Activated naive CD8-positive, alpha-beta T cell treated with anti-CD3 and anti-CD28 coated beads for 36 hours (primary cell): ENCODE results near the gene ACSBG1. TPM values are rescaled to one million over a fixed set of nuclear protein-coding genes. Genes with fewer than 3 reads are reported as not detected.
"Not testable (repeated sequence)": the region's sequence is repeated elsewhere in the genome, so short reads cannot be mapped to it uniquely, and the experiment has no call there.

Experiments
- DNase-seq: peaks from one replicate; pipeline ENCODE4 v3.0.0; 2021
- H3K27ac Mint-ChIP-seq: one replicate; pipeline ENCODE4 v1.8.0; 2022; ENCODE audit warnings: mild to moderate bottlenecking, moderate library complexity, mixed read lengths
- H3K27me3 Mint-ChIP-seq: one replicate; pipeline ENCODE4 v1.8.0; 2022; ENCODE audit warnings: mild to moderate bottlenecking, mixed read lengths
- H3K36me3 Mint-ChIP-seq: one replicate; pipeline ENCODE4 v1.8.0; 2021; ENCODE audit warnings: mild to moderate bottlenecking, mixed read lengths
- H3K4me1 Mint-ChIP-seq: one replicate; pipeline ENCODE4 v1.8.0; 2021; ENCODE audit warnings: mixed read lengths
- H3K4me3 Mint-ChIP-seq: one replicate; pipeline ENCODE4 v1.8.0; 2022; ENCODE audit warnings: mild to moderate bottlenecking, moderate library complexity, mixed read lengths
- H3K9me3 Mint-ChIP-seq: one replicate; pipeline ENCODE4 v1.8.0; 2022; ENCODE audit warnings: mixed read lengths
- total RNA-seq, 2 experiments: library from RNA; stranded (reverse); gene quantifications; one replicate each; pipeline ENCODE4 v1.2.3, GENCODE V29; 2021

The ACSBG1 gene
- total RNA-seq, 2 experiments from 2014 or later = 0.24 TPM; not detected in 1

GRCh38 chr15:78263351-78263781, 29.0 kb upstream of the ACSBG1 start:
- H3K4me1 Mint-ChIP-seq = peaks cover 30% of the 10 kb centered on the region
- DNase-seq = no peak
- H3K27ac Mint-ChIP-seq = peak overlapping the region; percentile 72
- H3K36me3 Mint-ChIP-seq = peaks cover 15% of the 10 kb centered on the region
- H3K9me3 Mint-ChIP-seq = no peaks in the 10 kb centered on the region
- peak overlapping the region; percentile 37 for H3K4me3 Mint-ChIP-seq
- no peaks in the 10 kb centered on the region for H3K27me3 Mint-ChIP-seq

GRCh38 chr15:78261062-78261461, 26.7 kb upstream of the ACSBG1 start:
- DNase-seq = no peak
- Mint-ChIP-seq H3K27me3 (no peaks in the 10 kb centered on the region), H3K36me3 (peaks cover 8% of the 10 kb centered on the region), H3K4me3 (no peak overlapping the region), H3K27ac (no peak overlapping the region), H3K4me1 (peaks cover 11% of the 10 kb centered on the region), H3K9me3 (no peaks in the 10 kb centered on the region)

DNA sequence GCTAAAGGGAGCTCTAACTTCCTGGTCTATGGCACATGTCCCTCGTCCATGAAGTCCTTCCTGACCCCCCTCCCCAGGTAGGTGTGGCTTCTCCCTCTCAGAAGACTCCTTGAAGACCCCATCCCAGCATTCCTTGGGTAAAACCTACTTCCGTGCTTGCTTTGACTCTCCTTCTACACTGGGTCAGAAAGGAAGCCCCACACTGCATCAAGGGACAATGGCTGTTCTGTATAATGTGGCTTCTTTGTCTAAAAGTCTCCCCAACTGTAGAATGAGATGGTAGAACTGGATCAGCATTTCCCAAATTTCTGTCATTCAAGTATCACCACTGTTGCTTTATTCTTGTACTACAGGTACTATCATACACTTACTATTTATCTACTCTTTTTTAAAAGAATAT, 26.1 kb upstream of the ACSBG1 start:
- H3K4me1 Mint-ChIP-seq = peaks cover 5% of the 10 kb centered on the region
- H3K9me3 Mint-ChIP-seq = no peaks in the 10 kb centered on the region
- peaks cover 3% of the 10 kb centered on the region for H3K36me3 Mint-ChIP-seq
- no peak overlapping the region for H3K27ac Mint-ChIP-seq
- no peak overlapping the region for H3K4me3 Mint-ChIP-seq
- H3K27me3 Mint-ChIP-seq = no peaks in the 10 kb centered on the region
- no peak for DNase-seq

DNA sequence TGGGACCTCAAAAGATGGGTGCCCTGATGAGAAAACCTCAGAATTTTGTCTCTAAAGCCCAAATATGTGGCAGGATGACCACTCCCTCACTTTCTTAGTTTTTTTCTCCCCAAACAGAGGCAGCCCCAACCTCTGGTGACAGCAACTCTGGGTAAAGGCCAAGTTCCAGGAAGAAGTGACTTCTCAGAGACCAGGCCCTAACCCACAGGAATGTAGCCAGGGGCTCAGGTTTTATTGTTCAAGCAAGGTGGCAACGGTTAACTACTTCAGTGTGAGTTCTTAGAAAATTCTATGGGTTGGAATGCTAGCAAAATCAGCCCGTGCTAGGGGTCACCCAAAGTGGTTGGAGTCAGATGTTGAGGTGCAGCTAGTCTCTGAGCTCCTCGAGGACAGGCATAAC, 24.9 kb upstream of the ACSBG1 start:
- no peaks in the 10 kb centered on the region for H3K27me3 Mint-ChIP-seq
- no peaks in the 10 kb centered on the region for H3K36me3 Mint-ChIP-seq
- no peak overlapping the region for H3K4me3 Mint-ChIP-seq
- no peaks in the 10 kb centered on the region for H3K4me1 Mint-ChIP-seq
- DNase-seq = no peak
- H3K27ac Mint-ChIP-seq = no peak overlapping the region
- H3K9me3 Mint-ChIP-seq = no peaks in the 10 kb centered on the region

GRCh38 chr15:78257681-78258080, 23.3 kb upstream of the ACSBG1 start:
- no peaks in the 10 kb centered on the region for H3K27me3 Mint-ChIP-seq
- H3K4me3 Mint-ChIP-seq = no peak overlapping the region
- H3K27ac Mint-ChIP-seq = no peak overlapping the region
- no peaks in the 10 kb centered on the region for H3K36me3 Mint-ChIP-seq
- no peaks in the 10 kb centered on the region for H3K4me1 Mint-ChIP-seq
- no peaks in the 10 kb centered on the region for H3K9me3 Mint-ChIP-seq
- no peak for DNase-seq

- Mint-ChIP-seq H3K9me3 (no peaks in the 10 kb centered on the region), H3K27ac (no peak overlapping the region), H3K4me1 (no peaks in the 10 kb centered on the region)
Measured at GRCh38 chr15:78256044-78256437, 21.7 kb upstream of the ACSBG1 start.

GRCh38 chr15:78255421-78256043, 21.2 kb upstream of the ACSBG1 start:
- Mint-ChIP-seq H3K27ac (no peak overlapping the region), H3K9me3 (no peaks in the 10 kb centered on the region), H3K4me3 (no peak overlapping the region), H3K4me1 (no peaks in the 10 kb centered on the region), H3K36me3 (no peaks in the 10 kb centered on the region), H3K27me3 (no peaks in the 10 kb centered on the region)
- no peak for DNase-seq

More at GRCh38 chr15:78256044-78256437, 21.7 kb upstream of the ACSBG1 start:
- H3K27me3 Mint-ChIP-seq = no peaks in the 10 kb centered on the region
- no peak for DNase-seq
- no peaks in the 10 kb centered on the region for H3K36me3 Mint-ChIP-seq
- no peak overlapping the region for H3K4me3 Mint-ChIP-seq

GRCh38 chr15:78251136-78251535, 16.8 kb upstream of the ACSBG1 start:
- Mint-ChIP-seq H3K9me3 (no peaks in the 10 kb centered on the region), H3K4me3 (no peak overlapping the region), H3K27ac (no peak overlapping the region), H3K36me3 (no peaks in the 10 kb centered on the region), H3K4me1 (no peaks in the 10 kb centered on the region), H3K27me3 (no peaks in the 10 kb centered on the region)
- DNase-seq = no peak

DNA sequence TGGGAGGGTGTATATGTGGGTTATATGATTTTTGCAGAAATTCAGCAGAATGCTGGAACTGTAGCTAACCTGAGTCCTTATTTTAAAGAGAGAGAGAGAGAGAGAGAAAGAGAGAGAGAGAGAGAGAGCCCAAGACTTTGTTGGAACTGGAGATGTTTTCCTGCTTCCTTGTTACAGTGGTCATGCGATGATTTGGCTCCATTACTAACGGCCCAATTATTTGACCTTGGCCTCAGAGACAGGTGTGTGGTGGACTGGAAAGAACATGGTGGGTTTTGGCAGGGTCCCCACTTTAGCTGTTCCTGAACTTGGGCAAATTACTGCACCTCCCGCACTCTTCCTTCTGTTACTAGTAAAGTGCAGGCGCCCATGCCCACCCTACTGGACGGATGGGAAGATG, 14.8 kb upstream of the ACSBG1 start:
- Mint-ChIP-seq H3K9me3 (no peaks in the 10 kb centered on the region), H3K27me3 (no peaks in the 10 kb centered on the region), H3K36me3 (no peaks in the 10 kb centered on the region), H3K4me1 (no peaks in the 10 kb centered on the region), H3K4me3 (no peak overlapping the region), H3K27ac (no peak overlapping the region)
- DNase-seq = no peak

GRCh38 chr15:78247911-78248310, 13.5 kb upstream of the ACSBG1 start:
- Mint-ChIP-seq H3K9me3 (no peaks in the 10 kb centered on the region), H3K4me1 (no peaks in the 10 kb centered on the region), H3K27me3 (no peaks in the 10 kb centered on the region), H3K4me3 (no peak overlapping the region), H3K27ac (no peak overlapping the region), H3K36me3 (no peaks in the 10 kb centered on the region)
- DNase-seq = no peak

DNA sequence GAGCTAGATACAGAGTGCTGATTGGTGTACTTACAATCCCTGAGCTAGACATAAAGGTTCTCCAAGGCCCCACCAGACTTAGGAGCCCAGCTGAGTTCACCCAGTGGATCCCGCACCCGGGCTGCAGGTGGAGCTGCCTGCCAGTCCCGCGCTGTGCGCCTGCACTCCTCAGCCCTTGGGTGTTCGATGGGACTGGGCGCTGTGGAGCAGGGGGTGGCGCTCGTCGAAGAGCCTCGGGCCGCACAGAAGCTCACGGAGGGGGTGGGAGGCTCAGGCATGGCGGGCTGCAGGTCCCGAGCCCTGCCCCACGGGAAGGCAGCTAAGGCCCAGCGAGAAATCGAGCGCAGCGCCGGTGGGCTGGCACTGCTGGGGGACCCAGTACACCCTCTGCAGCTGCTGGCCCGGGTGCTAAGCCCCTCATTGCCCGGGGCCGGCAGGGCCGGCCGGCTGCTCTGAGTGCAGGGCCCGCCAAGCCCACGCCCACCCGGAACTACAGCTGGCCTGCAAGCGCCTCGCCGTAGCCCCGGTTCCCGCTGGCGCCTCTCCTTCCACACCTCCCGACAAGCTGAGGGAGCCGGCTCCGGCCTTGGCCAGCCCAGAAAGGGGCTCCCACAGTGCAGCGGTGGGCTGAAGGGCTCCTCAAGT, 11.7 kb upstream of the ACSBG1 start:
- H3K36me3 Mint-ChIP-seq, H3K9me3 Mint-ChIP-seq, H3K4me1 Mint-ChIP-seq, H3K4me3 Mint-ChIP-seq, H3K27me3 Mint-ChIP-seq, DNase-seq, H3K27ac Mint-ChIP-seq: not testable (repeated sequence)

GRCh38 chr15:78245392-78245791, 11.0 kb upstream of the ACSBG1 start:
- H3K9me3 Mint-ChIP-seq, DNase-seq, H3K27me3 Mint-ChIP-seq, H3K4me1 Mint-ChIP-seq, H3K27ac Mint-ChIP-seq, H3K36me3 Mint-ChIP-seq, H3K4me3 Mint-ChIP-seq: not testable (repeated sequence)

DNA sequence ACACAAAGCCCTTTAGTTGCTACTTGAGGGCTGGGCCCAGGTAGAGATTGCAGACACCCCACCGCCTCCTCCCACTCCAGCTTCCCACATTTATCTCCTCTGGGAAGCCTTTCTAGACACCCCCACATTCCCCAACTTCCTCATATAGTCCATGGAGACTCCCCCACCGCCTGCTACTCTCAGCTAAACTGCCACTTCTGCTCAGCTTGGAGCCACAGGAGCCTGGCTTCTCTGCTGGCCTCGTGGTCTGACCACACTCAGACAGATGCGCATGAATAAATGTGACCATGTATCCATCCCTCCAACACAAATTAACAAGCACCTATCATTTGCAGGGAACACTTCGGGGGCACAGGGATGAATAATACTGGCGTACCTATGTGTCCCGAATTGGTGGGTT, 10.5 kb upstream of the ACSBG1 start:
- Mint-ChIP-seq H3K27ac (no peak overlapping the region), H3K36me3 (no peaks in the 10 kb centered on the region), H3K27me3 (no peaks in the 10 kb centered on the region), H3K4me1 (peaks cover 2% of the 10 kb centered on the region), H3K9me3 (no peaks in the 10 kb centered on the region), H3K4me3 (no peak overlapping the region)
- DNase-seq = no peak

GRCh38 chr15:78244101-78244500, 9.7 kb upstream of the ACSBG1 start:
- H3K4me1 Mint-ChIP-seq = peaks cover 2% of the 10 kb centered on the region
- H3K9me3 Mint-ChIP-seq = no peaks in the 10 kb centered on the region
- H3K27ac Mint-ChIP-seq = no peak overlapping the region
- DNase-seq = no peak
- no peaks in the 10 kb centered on the region for H3K27me3 Mint-ChIP-seq
- H3K4me3 Mint-ChIP-seq = no peak overlapping the region
- no peaks in the 10 kb centered on the region for H3K36me3 Mint-ChIP-seq

- no peaks in the 10 kb centered on the region for H3K36me3 Mint-ChIP-seq
- DNase-seq = no peak
- peaks cover 2% of the 10 kb centered on the region for H3K4me1 Mint-ChIP-seq
- H3K4me3 Mint-ChIP-seq = no peak overlapping the region
- no peaks in the 10 kb centered on the region for H3K27me3 Mint-ChIP-seq
- no peaks in the 10 kb centered on the region for H3K9me3 Mint-ChIP-seq
- no peak overlapping the region for H3K27ac Mint-ChIP-seq
Measured at GRCh38 chr15:78243491-78243941, 9.2 kb upstream of the ACSBG1 start.

DNA sequence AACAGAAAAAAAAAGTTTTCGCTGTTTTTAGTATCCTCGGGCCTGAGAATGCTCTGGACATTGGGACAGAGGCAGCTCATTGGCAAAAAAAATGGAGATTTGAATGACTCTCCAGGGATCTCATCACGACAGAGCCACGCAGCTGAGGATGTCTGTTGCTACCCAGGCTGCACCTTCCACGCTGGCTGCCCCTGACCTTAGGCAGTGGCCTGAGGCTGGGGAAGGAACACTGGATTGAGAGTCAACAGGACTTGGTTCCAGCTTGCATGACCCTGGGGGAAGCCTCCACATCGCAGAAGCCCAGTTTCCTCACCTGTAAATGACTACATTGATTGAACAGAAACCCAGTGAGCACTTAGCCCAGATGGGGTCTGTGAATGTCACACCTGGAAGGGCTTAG, 8.7 kb upstream of the ACSBG1 start:
- no peaks in the 10 kb centered on the region for H3K27me3 Mint-ChIP-seq
- H3K36me3 Mint-ChIP-seq = no peaks in the 10 kb centered on the region
- H3K27ac Mint-ChIP-seq = no peak overlapping the region
- H3K4me3 Mint-ChIP-seq = no peak overlapping the region
- DNase-seq = no peak
- no peaks in the 10 kb centered on the region for H3K9me3 Mint-ChIP-seq
- H3K4me1 Mint-ChIP-seq = peaks cover 2% of the 10 kb centered on the region
